SU-DHL-6 (cell line): Measurements from ENCODE around the gene MRGPRF.

Experiments used
- H2AFZ ChIP-seq: fragments of 200-600 bp; sonication (generic); 2 replicates; pipeline ENCODE4 v1.6.1; 2014; ENCODE audit warnings: low read depth, mild to moderate bottlenecking, moderate library complexity, mixed read lengths, antibody characterized with exemption, low read length; ENCODE audit not compliant: severe bottlenecking
- H3F3A ChIP-seq: fragments of 200-600 bp; shearing (Covaris generic); 2 replicates; pipeline ENCODE4 v1.6.0; 2016; ENCODE audit warnings: antibody characterized with exemption, mild to moderate bottlenecking; ENCODE audit not compliant: insufficient read depth
- H3K27ac ChIP-seq: fragments of 200-600 bp; sonication (generic); 2 replicates; pipeline ENCODE4 v1.5.1; 2016; ENCODE audit warnings: low read depth, mild to moderate bottlenecking, low read length, moderate library complexity, mixed read lengths
- H3K27me3 ChIP-seq: fragments of 200-600 bp; sonication (generic), shearing (Covaris generic); 2 replicates; pipeline ENCODE4 v1.6.0; 2014; ENCODE audit warnings: mild to moderate bottlenecking, low read length
- H3K36me3 ChIP-seq: fragments of 200-600 bp; sonication (generic); 2 replicates; pipeline ENCODE4 v1.6.1; 2014; ENCODE audit warnings: mild to moderate bottlenecking, low read length, mixed read lengths
- H3K4me2 ChIP-seq: fragments of 300-600, 200-600 bp; shearing (Covaris generic), sonication (generic); 2 replicates; pipeline ENCODE4 v1.6.0; 2014; ENCODE audit warnings: low read length, low read depth, mild to moderate bottlenecking; ENCODE audit not compliant: poor library complexity, severe bottlenecking
- H3K4me3 ChIP-seq: fragments of 200-600 bp; sonication (generic); 2 replicates; pipeline ENCODE4 v1.5.1; 2014; ENCODE audit warnings: antibody characterized with exemption, low read length, mild to moderate bottlenecking, mixed read lengths; ENCODE audit not compliant: insufficient read depth, poor library complexity, severe bottlenecking
- H3K79me2 ChIP-seq: fragments of 200-600 bp; sonication (generic); 2 replicates; pipeline ENCODE4 v1.6.1; 2014; ENCODE audit warnings: mild to moderate bottlenecking, low read length, moderate library complexity; ENCODE audit not compliant: insufficient read depth
- H3K9ac ChIP-seq: fragments of 200-600 bp; sonication (generic); 2 replicates; pipeline ENCODE4 v1.7.0; 2014; ENCODE audit warnings: mild to moderate bottlenecking, low read length
- H3K9me2 ChIP-seq: fragments of 200-600 bp; sonication (generic); replicated peaks from 2 replicates; pipeline ENCODE4 v1.6.1; 2014; ENCODE audit warnings: low read length; ENCODE audit not compliant: insufficient read depth
- H3K9me3 ChIP-seq: fragments of 200-600 bp; sonication (generic); 2 replicates; pipeline ENCODE4 v1.6.1; 2014; ENCODE audit warnings: low read length, mixed read lengths; ENCODE audit not compliant: insufficient read depth
- H4K20me1 ChIP-seq: fragments of 200-600 bp; sonication (generic); 2 replicates; pipeline ENCODE4 v1.6.1; 2014; ENCODE audit warnings: low read depth, mild to moderate bottlenecking, antibody characterized with exemption, low read length, moderate library complexity, mixed read lengths
- CTCF ChIP-seq: fragments of 200-600 bp; sonication (generic); IDR thresholded peaks from one replicate; pipeline ENCODE4 v1.5.1; 2017; ENCODE audit warnings: antibody characterized with exemption, mild to moderate bottlenecking, low read length, moderate library complexity; ENCODE audit not compliant: insufficient read depth, poor library complexity, severe bottlenecking
- EZH2phosphoT487 ChIP-seq: fragments of 200-600 bp; sonication (generic), shearing (Covaris generic); conservative IDR thresholded peaks from 2 replicates; pipeline ENCODE4 v1.6.1; 2018; ENCODE audit warnings: mild to moderate bottlenecking, antibody characterized with exemption, low read length, moderate library complexity, mixed read lengths

The MRGPRF gene

GRCh38 chr11:68969386-68969785 is 43.7 kb downstream of the MRGPRF start:
- no peak overlapping the region for H2AFZ ChIP-seq
- no peak for TF ChIP-seq EZH2phosphoT487
- no peak for TF ChIP-seq CTCF
- H3F3A ChIP-seq, result no peaks in the 10 kb centered on the region
- no peak overlapping the region for H3K27ac ChIP-seq
- no peaks in the 10 kb centered on the region for H4K20me1 ChIP-seq
- H3K36me3 ChIP-seq, result no peaks in the 10 kb centered on the region
- no peaks in the 10 kb centered on the region for H3K79me2 ChIP-seq
- H3K4me3 ChIP-seq, result no peak overlapping the region
- H3K9ac ChIP-seq, result no peak overlapping the region
- H3K9me3 ChIP-seq, result no peaks in the 10 kb centered on the region
- no peak overlapping the region for H3K4me2 ChIP-seq
- H3K27me3 ChIP-seq, result no peaks in the 10 kb centered on the region
- no peaks in the 10 kb centered on the region for H3K9me2 ChIP-seq

GRCh38 chr11:68968306-68969250 is 44.5 kb downstream of the MRGPRF start:
- Histone ChIP-seq H3K79me2 (no peaks in the 10 kb centered on the region), H3K27me3 (no peaks in the 10 kb centered on the region), H3K36me3 (no peaks in the 10 kb centered on the region), H3K9me2 (no peaks in the 10 kb centered on the region), H3K27ac (no peak overlapping the region), H3F3A (no peaks in the 10 kb centered on the region), H3K4me3 (no peak overlapping the region), H3K4me2 (no peak overlapping the region), H3K9me3 (no peaks in the 10 kb centered on the region), H2AFZ (no peak overlapping the region), H4K20me1 (no peaks in the 10 kb centered on the region), H3K9ac (no peak overlapping the region)
- no peak for TF ChIP-seq EZH2phosphoT487
- no peak for TF ChIP-seq CTCF

GRCh38 chr11:68966894-68967780 is 45.9 kb downstream of the MRGPRF start:
- no peak for TF ChIP-seq CTCF
- TF ChIP-seq EZH2phosphoT487, result no peak
- no peak overlapping the region for H3K4me2 ChIP-seq
- H4K20me1 ChIP-seq, result no peaks in the 10 kb centered on the region
- no peak overlapping the region for H3K9ac ChIP-seq
- H3K36me3 ChIP-seq, result no peaks in the 10 kb centered on the region
- H3K9me2 ChIP-seq, result no peaks in the 10 kb centered on the region
- no peak overlapping the region for H3K27ac ChIP-seq
- H3K9me3 ChIP-seq, result no peaks in the 10 kb centered on the region
- H3K4me3 ChIP-seq, result no peak overlapping the region
- H3K79me2 ChIP-seq, result no peaks in the 10 kb centered on the region
- no peaks in the 10 kb centered on the region for H3K27me3 ChIP-seq
- H3F3A ChIP-seq, result no peaks in the 10 kb centered on the region
- no peak overlapping the region for H2AFZ ChIP-seq
